Heart left ventricle (tissue), 16 donors: ENCODE measurements around the gene TRIM3. TPM values are rescaled to one million over a fixed set of nuclear protein-coding genes. Genes with fewer than 3 reads are reported as not detected.

ENCODE experiments used
- ATAC-seq, 4 donors: fragments of 200-7000 bp; cut with Tn5 transposase; one replicate each; pipeline ENCODE4 v1.9.1; 2020 to 2022; ENCODE audit warnings: moderate library complexity in 4 of 4, mild to moderate bottlenecking in 3 of 4, moderate number of reproducible peaks in 1 of 4
- DNase-seq, 5 donors: peaks; one replicate each; pipeline ENCODE4 v3.0.0-alpha.2; 2020
- H3K27ac ChIP-seq, 12 donors: fragments of 200-600 bp; sonication (generic) in 4 of 12; one replicate each; pipeline versions ENCODE4 v1.5.0 to v1.8.0; 2016 to 2022; ENCODE audit warnings: mild to moderate bottlenecking in 2 of 12
- H3K27me3 ChIP-seq, 9 donors: fragments of 200-600 bp; sonication (generic) in 2 of 9; one replicate each; pipeline versions ENCODE4 v1.5.1 to v1.8.0; 2016 to 2022; ENCODE audit warnings: mild to moderate bottlenecking in 3 of 9
- H3K36me3 ChIP-seq, 9 donors: fragments of 200-600 bp; sonication (generic) in 2 of 9; one replicate each; pipeline versions ENCODE4 v1.5.0 to v1.8.0; 2018 to 2022; ENCODE audit warnings: mild to moderate bottlenecking in 2 of 9
- H3K4me1 ChIP-seq, 12 donors: fragments of 200-600 bp; sonication (generic) in 4 of 12; one replicate each; pipeline versions ENCODE4 v1.5.0 to v1.8.0; 2016 to 2022; ENCODE audit warnings: mild to moderate bottlenecking in 3 of 12
- H3K4me3 ChIP-seq, 12 donors: fragments of 200-600 bp; sonication (generic) in 4 of 12; one replicate each; pipeline versions ENCODE4 v1.5.0 to v1.8.0; 2017 to 2022; ENCODE audit warnings: mild to moderate bottlenecking in 9 of 12, moderate library complexity in 4 of 12
- H3K9me3 ChIP-seq, 12 donors: fragments of 200-600 bp; sonication (generic) in 4 of 12; one replicate each; pipeline versions ENCODE4 v1.5.0 to v1.8.0; 2016 to 2022; ENCODE audit warnings: mild to moderate bottlenecking in 1 of 12
- POLR2A ChIP-seq, 2 donors: fragments of 450-650 bp; IDR thresholded peaks; one replicate each; pipeline ENCODE4 v1.6.1; 2017; ENCODE audit warnings: antibody characterized with exemption in 2 of 2, mild to moderate bottlenecking in 2 of 2, moderate library complexity in 2 of 2
- WGBS, 4 donors: extraction: QIAGEN DNeasy Blood & Tissue Kit in 2 of 4; methylation state at CpG; one replicate each; pipeline versions ENCODE4 v1.1.5 to v1.1.7; 2013 to 2018; 5-methylcytosine and 5-hydroxymethylcytosine counted together
- intact Hi-C, 10 donors: fragments of 100-400 bp; cut with DNase I; formaldehyde crosslinking; loops; one replicate each; pipeline versions ENCODE4 v1.11.1 to v1.14.2; 2022
- polyA plus RNA-seq, 2 donors: library from polyadenylated mRNA; stranded (reverse); fragments of 200-250 nt; gene quantifications; one replicate each; pipeline ENCODE4 v1.2.3, GENCODE V29; 2013
- total RNA-seq, 9 donors: library from RNA; depleted of rRNA in 2 of 9; stranded (reverse); fragments of >200 nt in 2 of 9; fragmentation: NEBNext Ultra II Directional in 3 of 9; extraction: Animal tissue kit (Norgen Biotek cat#: 25700) in 3 of 9; gene quantifications; one replicate each; pipeline versions ENCODE4 v1.1.0 to v1.2.4, GENCODE V29; 2016 to 2023
- TF ChIP-seq, protein P1 (sequence below), 12 donors: fragments of 200-600 bp; sonication (generic) in 4 of 12; IDR thresholded peaks; one replicate each; pipeline versions ENCODE4 v1.5.0 to v1.8.0; 2018 to 2022; ENCODE audit warnings: antibody characterized with exemption in 12 of 12, mild to moderate bottlenecking in 5 of 12
- donor health status: ischemic (EF 13 %, LVEDD 7.1; RV severe dilation, severe dysfunction).
- donor health status: healthy with polysubstance abuse.
- donor health status: DM: no; HTN: yes; CAD: no.
- donor health status: DM: no; HTN: no; CAD: no.
- donor health status: ischemic (EF 25% LVEDD 6.9; RV normal size, moderate dysfunction).
- donor health status: ischemic (EF 25% LVEDD 5.7; RV mildly dilated, moderate dysfunction).
- donor health status: healthy.
- donor health status: DM: yes; HTN: yes; CAD: no.
- donor health status: ischemic (EF 35%, LVEDD 5.7; RV mildly dilated, moderate dysfunction).
- donor health status: nonischemic (EF 11% LVEDD 7.7; RV severe dilation, severe dysfunction).
- donor health status: DM: yes; HTN: yes; CAD: no.
- donor health status: PGD.
- donor health status: ischemic (EF 29% LVEDD 5.4; RV normal size, mild dysfunction).
- donor health status: nonischemic (EF 23%, LVEDD 6.1; RV moderate dilation, normal function).

Gene TRIM3
- total and polyA plus RNA-seq, 11 donors = 7.7 to 18.8 (median 10.4) TPM

DNA sequence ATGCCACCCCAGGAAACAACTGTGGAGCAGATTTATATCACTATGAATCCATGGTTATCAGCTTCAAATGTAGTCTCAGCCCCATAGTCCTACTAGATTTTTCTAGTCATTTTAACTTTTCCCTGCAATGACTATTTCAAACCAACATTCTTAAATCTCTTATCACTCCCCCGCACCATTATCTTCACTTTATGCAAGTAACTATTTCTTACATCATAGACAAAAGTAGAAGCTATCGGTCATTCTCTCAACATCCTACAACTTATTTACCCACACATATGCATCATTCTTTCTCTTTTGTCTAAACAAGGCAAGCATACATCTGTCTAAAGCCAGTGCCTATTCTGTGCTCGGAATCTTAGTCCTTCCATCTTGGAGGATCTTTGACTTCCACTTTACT lies 11.9 kb upstream of the TRIM3 start:
- H3K4me3 ChIP-seq = no peak overlapping the region
- H3K9me3 ChIP-seq = no peaks in the 10 kb centered on the region
- no peaks in the 10 kb centered on the region for H3K27me3 ChIP-seq
- peaks cover 3 to 23% (median 14%) of the 10 kb centered on the region in 12 donors for H3K4me1 ChIP-seq
- no peak overlapping the region for H3K27ac ChIP-seq
- DNase-seq (no peak), ATAC-seq (no peak)
- TF ChIP-seq, protein P1, sequence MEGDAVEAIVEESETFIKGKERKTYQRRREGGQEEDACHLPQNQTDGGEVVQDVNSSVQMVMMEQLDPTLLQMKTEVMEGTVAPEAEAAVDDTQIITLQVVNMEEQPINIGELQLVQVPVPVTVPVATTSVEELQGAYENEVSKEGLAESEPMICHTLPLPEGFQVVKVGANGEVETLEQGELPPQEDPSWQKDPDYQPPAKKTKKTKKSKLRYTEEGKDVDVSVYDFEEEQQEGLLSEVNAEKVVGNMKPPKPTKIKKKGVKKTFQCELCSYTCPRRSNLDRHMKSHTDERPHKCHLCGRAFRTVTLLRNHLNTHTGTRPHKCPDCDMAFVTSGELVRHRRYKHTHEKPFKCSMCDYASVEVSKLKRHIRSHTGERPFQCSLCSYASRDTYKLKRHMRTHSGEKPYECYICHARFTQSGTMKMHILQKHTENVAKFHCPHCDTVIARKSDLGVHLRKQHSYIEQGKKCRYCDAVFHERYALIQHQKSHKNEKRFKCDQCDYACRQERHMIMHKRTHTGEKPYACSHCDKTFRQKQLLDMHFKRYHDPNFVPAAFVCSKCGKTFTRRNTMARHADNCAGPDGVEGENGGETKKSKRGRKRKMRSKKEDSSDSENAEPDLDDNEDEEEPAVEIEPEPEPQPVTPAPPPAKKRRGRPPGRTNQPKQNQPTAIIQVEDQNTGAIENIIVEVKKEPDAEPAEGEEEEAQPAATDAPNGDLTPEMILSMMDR (IDR thresholded peaks at IDR 0.05) = no peak
- TF ChIP-seq POLR2A (IDR thresholded peaks at IDR 0.05) = no peak
- peaks cover 0 to 85% (median 65%) of the 10 kb centered on the region in 9 donors for H3K36me3 ChIP-seq
- 56 to 92% (median 90%) methylated on average over 3 of the region's 3 CpGs for WGBS, 4 donors
- intact Hi-C loops = loop anchor here in 1 of 10 donors (10.0 kb wide), 1 partner anchor 101 kb away; no protein-coding TSS in a partner anchor

DNA sequence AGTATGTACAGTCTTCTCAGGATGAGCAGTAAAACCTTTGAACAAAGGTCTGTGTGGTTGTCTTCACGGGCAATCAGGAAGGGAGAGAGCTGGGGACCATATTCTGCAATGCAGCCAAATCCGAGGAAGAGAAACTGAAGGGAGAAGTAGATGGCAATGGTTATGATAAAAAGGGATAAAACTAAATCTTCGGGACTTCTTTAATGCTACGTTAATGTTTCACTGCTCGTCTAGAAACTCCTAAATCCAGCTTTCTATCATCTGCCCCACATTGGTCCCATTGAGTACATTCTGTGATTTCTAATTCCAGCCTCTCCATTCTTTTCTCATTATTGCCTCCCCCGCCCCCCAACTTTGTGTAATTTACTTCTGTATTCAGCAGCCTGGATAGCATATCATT lies 9.3 kb upstream of the TRIM3 start:
- intact Hi-C loops = loop anchor here in 2 of 10 donors (5.0 to 10.0 kb wide), 2 partner anchors 66 to 98 kb away; partner anchors contain the start of gene APBB1 (in 1 of the 2)
- no peaks in the 10 kb centered on the region for H3K27me3 ChIP-seq
- WGBS, 4 donors = 82 to 91% (median 87%) methylated on average over 6 of the region's 6 CpGs
- DNase-seq = no peak
- H3K36me3 ChIP-seq = peaks cover 0 to 72% (median 65%) of the 10 kb centered on the region in 9 donors
- no peak overlapping the region for H3K27ac ChIP-seq
- no peak for ATAC-seq
- H3K9me3 ChIP-seq = no peaks in the 10 kb centered on the region
- TF ChIP-seq, protein P1 (IDR thresholded peaks at IDR 0.05) = no peak
- peaks cover 3 to 37% (median 25%) of the 10 kb centered on the region in 12 donors for H3K4me1 ChIP-seq
- peak overlapping the region in 2 of 12 donors; percentile 73 to 80 for H3K4me3 ChIP-seq

DNA sequence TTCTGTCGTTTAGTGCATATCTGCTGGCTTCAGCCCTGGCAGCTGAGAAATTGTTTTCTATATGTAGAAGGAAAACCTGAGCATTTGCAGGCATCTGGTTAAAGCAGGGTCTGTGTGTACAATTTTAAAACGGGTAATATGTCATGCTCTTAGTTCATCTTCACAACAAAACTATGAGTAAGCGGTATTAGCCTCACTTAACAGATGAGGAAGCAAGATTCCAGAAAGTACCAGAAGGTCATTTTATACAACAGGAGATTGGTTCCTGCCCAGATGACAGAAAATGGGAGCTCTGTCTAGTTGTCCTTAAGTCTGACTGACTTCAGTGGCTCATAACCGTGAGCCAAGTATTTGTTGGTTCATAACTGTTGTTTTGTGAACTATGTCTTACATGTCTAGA lies 8.7 kb upstream of the TRIM3 start:
- Histone ChIP-seq H3K36me3 (peaks cover 0 to 72% (median 65%) of the 10 kb centered on the region in 9 donors), H3K27me3 (no peaks in the 10 kb centered on the region), H3K27ac (peak overlapping the region in 5 of 12 donors; percentile 84 to 96 (median 90)), H3K9me3 (no peaks in the 10 kb centered on the region), H3K4me1 (peaks cover 3 to 37% (median 25%) of the 10 kb centered on the region in 12 donors), H3K4me3 (peak overlapping the region in 11 of 12 donors; percentile 54 to 93 (median 80))
- 78 to 82% (median 80%) methylated on average over 4 of the region's 4 CpGs for WGBS, 4 donors
- no peak for DNase-seq
- no peak for ATAC-seq
- TF ChIP-seq POLR2A (IDR thresholded peaks at IDR 0.05) = no peak
- TF ChIP-seq, protein P1 (IDR thresholded peaks at IDR 0.05) = no peak
- intact Hi-C loops = loop anchor here in 2 of 10 donors (5.0 to 10.0 kb wide), 2 partner anchors 65 to 98 kb away; partner anchors contain the start of gene APBB1 (in 1 of the 2)

DNA sequence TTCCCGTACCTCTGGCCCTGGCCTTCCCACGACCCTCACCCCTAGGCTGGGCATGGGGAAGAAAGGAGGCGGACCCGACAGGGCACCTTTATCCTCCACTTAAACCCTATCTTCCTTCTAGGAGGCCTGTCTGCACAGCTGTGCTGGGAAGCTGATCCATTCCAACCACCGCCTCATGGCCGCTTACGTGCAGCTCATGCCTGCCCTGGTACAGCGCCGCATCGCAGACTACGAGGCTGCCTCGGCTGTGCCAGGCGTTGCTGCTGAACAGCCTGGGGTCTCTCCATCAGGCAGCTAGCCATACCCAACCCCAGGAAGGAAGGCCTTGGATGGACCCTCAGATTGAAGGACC lies 8.2 kb upstream of the TRIM3 start:
- H3K4me1 ChIP-seq = peaks cover 3 to 37% (median 25%) of the 10 kb centered on the region in 12 donors
- H3K27me3 ChIP-seq = no peaks in the 10 kb centered on the region
- 0 to 5% (median 4%) methylated on average over 4 to 13 of the region's 13 CpGs for WGBS, 4 donors
- H3K36me3 ChIP-seq = peaks cover 0 to 72% (median 65%) of the 10 kb centered on the region in 9 donors
- intact Hi-C loops = loop anchor here in 2 of 10 donors (5.0 to 10.0 kb wide), 2 partner anchors 65 to 97 kb away; partner anchors contain the start of gene APBB1 (in 1 of the 2)
- H3K4me3 ChIP-seq = peak overlapping the region; percentile 54 to 93 (median 80)
- ATAC-seq = peak in 2 of 4 donors; percentile 5
- H3K9me3 ChIP-seq = no peaks in the 10 kb centered on the region
- peak overlapping the region; percentile 19 to 96 (median 90) for H3K27ac ChIP-seq
- peak in 2 of 5 donors; percentile 31 to 66 for DNase-seq
- no peak for TF ChIP-seq POLR2A (IDR thresholded peaks at IDR 0.05)
- TF ChIP-seq, protein P1 (IDR thresholded peaks at IDR 0.05) = no peak
